ENCODE measurements around the gene CARM1.

- TF ChIP-seq CTCF (IDR thresholded peaks at IDR 0.05) (peak; percentile 14), EZH2phosphoT487 (IDR thresholded peaks at IDR 0.05) (no peak), EZH2 (IDR thresholded peaks at IDR 0.05) (no peak)
These were observed 575 bp downstream of the CARM1 start for GRCh38 chr19:10871711-10872545.
